Posterior cingulate gyrus (tissue), 11 donors: ENCODE results near the gene CYB561.
"Not testable (repeated sequence)": the region's sequence is repeated elsewhere in the genome, so short reads cannot be mapped to it uniquely, and the experiment has no call there.

Source experiments
- DNase-seq, 10 donors: peaks; one replicate each; pipeline versions ENCODE4 v3.0.0 to v3.0.0-alpha.2; 2020 to 2021; ENCODE audit warnings: mixed read lengths in 3 of 10
- intact Hi-C: fragments of 100-400 bp; cut with DNase I; formaldehyde crosslinking; loops from one replicate; pipeline ENCODE4 v1.15.1; 2023

The CYB561 gene

GRCh38 chr17:63480192-63480784 lies 34.2 kb upstream of the CYB561 start:
- DNase-seq = peak in 3 of 10 donors; percentile 40 to 73 (median 52)
- intact Hi-C loops = no loop called here

- intact Hi-C loops = loop anchor here (1.0 kb wide), 1 partner anchor 54 kb away; no protein-coding TSS in a partner anchor
- peak in 3 of 10 donors; percentile 49 to 62 (median 56) for DNase-seq
These were observed 33.5 kb upstream of the CYB561 start for GRCh38 chr17:63479495-63480184.

DNA sequence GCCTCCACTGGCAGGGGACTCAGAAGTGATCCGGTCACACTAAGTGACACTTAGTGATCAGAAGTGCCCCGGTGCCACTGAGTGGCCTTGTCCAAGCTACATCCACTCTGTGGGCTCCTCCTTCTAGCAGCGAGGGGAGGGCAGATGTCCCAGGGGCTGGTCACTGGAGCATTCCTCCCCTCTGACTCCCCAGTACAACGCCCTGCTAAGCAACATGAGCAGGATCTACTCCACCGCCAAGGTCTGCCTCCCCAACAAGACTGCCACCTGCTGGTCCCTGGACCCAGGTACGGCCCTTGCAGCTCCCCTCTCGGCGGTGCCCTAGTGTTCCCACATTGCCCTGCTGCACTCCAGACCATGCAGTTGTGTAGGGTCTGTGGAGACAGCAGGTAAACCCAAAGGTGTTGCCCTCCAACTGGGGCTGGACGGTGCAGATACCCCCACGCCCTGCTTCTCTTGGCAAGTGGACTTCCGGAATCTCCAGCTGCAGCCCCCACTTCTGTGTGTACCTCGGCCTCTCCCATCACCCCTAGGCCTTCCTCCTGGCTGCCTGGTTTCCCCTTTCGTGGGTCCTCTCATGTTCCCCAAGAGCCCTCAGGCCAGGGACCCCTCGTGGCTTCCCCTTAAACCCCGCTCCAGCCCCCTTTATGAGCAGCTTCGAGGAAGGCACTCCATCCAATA lies 32.8 kb upstream of the CYB561 start:
- intact Hi-C loops = loop anchor here (1.0 kb wide), 1 partner anchor 54 kb away; no protein-coding TSS in a partner anchor
- peak in 9 of 10 donors; percentile 42 to 94 (median 62) for DNase-seq

- DNase-seq = peak in 4 of 10 donors; percentile 5 to 84 (median 75)
These were observed 31.7 kb upstream of the CYB561 start for GRCh38 chr17:63477480-63478440.

DNA sequence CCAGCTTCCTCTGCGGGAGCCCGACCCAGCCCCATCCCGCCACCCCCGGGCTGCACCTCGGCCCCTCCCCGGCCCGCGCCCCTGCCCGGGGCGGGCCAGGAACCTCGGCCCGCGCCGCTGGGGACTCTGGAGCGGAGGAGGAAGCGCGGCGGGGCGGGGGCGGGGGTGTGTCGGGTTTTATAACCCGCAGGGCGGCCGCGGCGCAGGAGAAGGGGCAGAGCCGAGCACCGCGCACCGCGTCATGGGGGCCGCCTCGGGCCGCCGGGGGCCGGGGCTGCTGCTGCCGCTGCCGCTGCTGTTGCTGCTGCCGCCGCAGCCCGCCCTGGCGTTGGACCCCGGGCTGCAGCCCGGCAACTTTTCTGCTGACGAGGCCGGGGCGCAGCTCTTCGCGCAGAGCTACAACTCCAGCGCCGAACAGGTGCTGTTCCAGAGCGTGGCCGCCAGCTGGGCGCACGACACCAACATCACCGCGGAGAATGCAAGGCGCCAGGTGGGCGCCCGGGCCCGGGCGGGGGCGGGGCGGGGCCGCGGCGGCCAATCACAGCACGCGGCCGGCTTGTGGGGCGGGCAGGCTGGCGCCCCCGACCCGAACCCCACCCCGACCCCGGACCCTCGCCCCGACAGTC lies 30.9 kb upstream of the CYB561 start, which contains the start of gene ACE:
Gene ACE (plus strand): TSS at position 208 of the 626 bp plus-strand sequence. CDS start 34 bp downstream, at position 242.
- intact Hi-C loops = no loop called here
- DNase-seq = peak in 7 of 10 donors; percentile 25 to 89 (median 51)

More at GRCh38 chr17:63477480-63478440, 31.7 kb upstream of the CYB561 start:
- intact Hi-C loops = no loop called here

- peak in 3 of 10 donors; percentile 72 to 86 (median 85) for DNase-seq
- intact Hi-C loops = no loop called here
These were observed 30.4 kb upstream of the CYB561 start for GRCh38 chr17:63476459-63476853.

- DNase-seq = peak in 1 of 10 donors; percentile 74
- intact Hi-C loops = no loop called here
These were observed 29.6 kb upstream of the CYB561 start for GRCh38 chr17:63475491-63476412.

DNA sequence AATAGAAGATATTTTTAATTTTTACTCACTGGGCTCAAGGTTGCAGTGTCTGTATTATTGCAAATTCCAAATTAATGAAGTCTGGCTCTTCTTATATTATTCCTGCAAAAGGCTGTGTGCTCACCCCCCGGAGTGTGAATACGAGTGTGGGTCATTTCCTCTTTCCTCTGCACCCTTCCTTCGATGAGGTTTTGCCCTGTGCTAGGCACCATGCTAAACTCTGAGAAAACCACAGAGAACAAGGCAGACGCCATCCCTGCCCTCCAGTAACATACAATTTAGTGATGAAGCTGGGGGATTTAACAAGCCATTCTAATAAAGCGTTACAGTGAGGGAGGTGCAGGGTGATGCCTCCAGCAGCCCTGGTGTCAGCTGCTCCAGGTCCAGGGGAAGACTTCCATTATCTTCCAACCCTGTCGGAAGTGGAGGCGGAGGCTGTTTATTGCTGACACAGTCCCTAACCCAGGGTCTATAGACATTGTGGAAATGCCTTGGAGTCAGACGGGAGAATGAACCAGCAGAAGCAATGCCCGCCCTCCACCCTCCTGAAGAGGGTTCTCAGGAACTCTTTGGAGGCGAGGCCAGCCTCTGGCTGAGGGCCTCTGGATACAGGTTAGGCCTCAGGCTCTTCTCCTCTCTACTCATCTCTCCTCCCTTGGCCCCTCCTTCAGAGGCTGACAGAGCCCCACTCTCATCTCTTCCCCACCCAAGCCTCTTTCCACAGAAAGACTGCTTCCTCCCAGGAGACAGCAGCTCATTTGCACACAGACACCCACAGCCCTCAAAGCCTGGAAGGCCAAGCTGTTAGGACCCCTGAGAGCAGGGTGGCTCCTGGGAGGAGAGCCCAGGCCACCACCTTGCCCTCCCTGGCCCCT lies 28.7 kb upstream of the CYB561 start:
- peak in 2 of 10 donors; percentile 35 to 66 for DNase-seq
- intact Hi-C loops = no loop called here

- intact Hi-C loops = no loop called here
- DNase-seq = peak in 2 of 10 donors; percentile 6 to 24
These were observed 28.1 kb upstream of the CYB561 start for GRCh38 chr17:63474174-63474573.

GRCh38 chr17:63468099-63468498 lies 22.0 kb upstream of the CYB561 start:
- peak in 1 of 10 donors; percentile 11 for DNase-seq
- intact Hi-C loops = not testable (repeated sequence)

- DNase-seq = no peak
- intact Hi-C loops = no loop called here
These were observed 18.7 kb upstream of the CYB561 start for GRCh38 chr17:63464691-63465236.

DNA sequence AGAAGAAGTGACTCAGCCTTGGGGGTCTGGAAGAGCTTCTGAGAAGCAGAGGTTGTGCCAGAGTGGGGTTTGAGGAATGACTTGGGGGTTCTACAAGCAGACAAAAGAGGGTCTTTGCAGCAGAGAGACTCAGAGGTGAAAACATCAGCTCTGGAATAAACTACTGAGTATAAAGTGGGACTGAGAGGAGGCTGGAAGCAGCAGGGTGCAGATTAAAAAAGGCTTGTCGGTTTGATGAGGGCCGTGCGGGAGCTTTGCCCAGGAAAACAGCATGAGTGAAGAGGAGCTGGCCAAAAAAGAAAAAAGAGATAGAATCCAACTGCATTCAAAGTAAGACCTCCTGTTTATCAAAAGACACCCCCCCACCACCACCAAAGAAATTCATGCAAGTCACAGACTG lies 17.7 kb upstream of the CYB561 start:
- intact Hi-C loops = no loop called here
- DNase-seq = peak in 1 of 10 donors; percentile 30

DNA sequence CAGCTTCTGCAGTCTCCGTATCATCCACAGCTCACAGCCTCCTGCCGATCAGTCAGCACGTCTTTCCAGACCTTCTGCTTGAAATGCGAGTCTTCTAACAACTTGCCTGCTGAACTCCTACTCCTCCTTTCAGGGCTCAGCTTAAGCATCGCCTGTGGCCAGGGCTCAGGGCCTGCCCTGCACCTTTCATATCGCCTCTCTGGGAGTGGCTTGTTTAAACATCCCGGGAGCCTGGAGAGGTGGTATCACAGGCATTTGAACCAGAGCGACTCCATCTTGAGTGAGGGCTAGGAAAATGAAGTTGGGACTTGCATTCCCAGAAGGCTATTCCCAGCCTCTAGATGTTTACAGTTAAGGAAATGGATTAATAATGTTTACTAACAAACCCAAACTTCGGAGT lies 13.9 kb upstream of the CYB561 start:
- intact Hi-C loops = no loop called here
- peak in 2 of 10 donors; percentile 24 to 39 for DNase-seq

- peak in 1 of 10 donors; percentile 28 for DNase-seq
- intact Hi-C loops = no loop called here
These were observed 12.4 kb upstream of the CYB561 start for GRCh38 chr17:63458478-63458877.

GRCh38 chr17:63455417-63455816 lies 9.3 kb upstream of the CYB561 start:
- DNase-seq = peak in 2 of 10 donors; percentile 24
- intact Hi-C loops = no loop called here

DNA sequence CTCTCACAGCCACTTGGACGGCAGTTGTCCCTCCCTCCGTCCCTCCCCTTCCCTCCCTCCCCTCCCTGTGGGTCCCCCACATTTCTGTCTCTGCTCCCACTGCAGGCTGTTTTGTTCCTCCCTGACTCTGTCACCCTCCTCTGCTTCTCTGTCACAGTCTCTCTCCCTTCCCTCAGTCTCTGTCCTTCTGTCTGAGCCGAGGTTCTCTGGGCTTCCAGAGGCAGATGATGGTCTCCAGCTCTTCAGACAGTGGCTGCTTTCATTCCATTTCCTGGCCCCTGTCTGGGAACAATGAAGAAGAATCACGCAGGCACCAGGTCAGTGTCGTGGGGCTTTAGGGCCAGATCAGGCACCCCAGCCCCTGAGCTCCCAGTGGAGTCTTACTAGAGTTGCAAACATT lies 8.8 kb upstream of the CYB561 start:
- intact Hi-C loops = no loop called here

DNA sequence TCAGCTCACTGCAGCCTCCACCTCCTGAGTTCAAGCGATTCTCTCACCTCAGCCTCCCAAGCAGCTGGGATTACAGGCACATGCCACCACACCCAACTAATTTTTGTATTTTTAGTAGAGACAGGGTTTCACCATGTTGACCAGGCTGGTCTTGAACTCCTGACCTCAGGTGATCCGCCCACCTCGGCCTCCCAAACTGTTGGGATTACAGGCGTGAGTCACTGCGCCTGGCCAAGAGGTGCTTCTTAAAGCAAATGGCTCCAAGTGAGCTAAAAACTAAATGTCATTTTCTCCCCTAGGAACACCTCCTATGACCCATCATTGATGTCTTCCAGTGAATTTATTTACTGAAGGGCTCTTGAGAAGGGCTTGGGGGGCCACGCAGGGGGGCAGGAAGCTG lies 8.3 kb upstream of the CYB561 start:
- peak in 2 of 10 donors; percentile 15 to 38 for DNase-seq
- intact Hi-C loops = not testable (repeated sequence)

More for the DNA sequence above, 8.8 kb upstream of the CYB561 start:
- DNase-seq = peak in 2 of 10 donors; percentile 12 to 28
